Stimulated activated naive CD8-positive, alpha-beta T cell treated with anti-CD3 and anti-CD28 coated beads, Interleukin-15, Interleukin-2, amounts not matched to agents 100 ng/mL and 50 ng/mL, for 24 hours (primary cell): ENCODE results near the gene SCUBE1.
"Not testable (repeated sequence)": the region's sequence is repeated elsewhere in the genome, so short reads cannot be mapped to it uniquely, and the experiment has no call there.

ENCODE experiments used
- H3K27ac Mint-ChIP-seq: one replicate; pipeline ENCODE4 v1.8.0; 2021; ENCODE audit warnings: mild to moderate bottlenecking, mixed read lengths
- H3K27me3 Mint-ChIP-seq: one replicate; pipeline ENCODE4 v1.8.0; 2021; ENCODE audit warnings: mixed read lengths
- H3K36me3 Mint-ChIP-seq: one replicate; pipeline ENCODE4 v1.8.0; 2021; ENCODE audit warnings: low read depth, mixed read lengths
- H3K4me1 Mint-ChIP-seq: one replicate; pipeline ENCODE4 v1.8.0; 2021; ENCODE audit warnings: low read depth, mixed read lengths
- H3K4me3 Mint-ChIP-seq: one replicate; pipeline ENCODE4 v1.8.0; 2021; ENCODE audit warnings: mild to moderate bottlenecking, mixed read lengths
- H3K9me3 Mint-ChIP-seq: one replicate; pipeline ENCODE4 v1.8.0; 2021; ENCODE audit warnings: mixed read lengths

The SCUBE1 gene

GRCh38 chr22:43375951-43376455, 32.8 kb upstream of the SCUBE1 start:
- H3K4me1 Mint-ChIP-seq, result peaks cover 23% of the 10 kb centered on the region
- H3K27me3 Mint-ChIP-seq, result peaks cover 54% of the 10 kb centered on the region
- H3K4me3 Mint-ChIP-seq, result no peak overlapping the region
- H3K36me3 Mint-ChIP-seq, result no peaks in the 10 kb centered on the region
- peak overlapping the region; percentile 20 for H3K27ac Mint-ChIP-seq
- no peaks in the 10 kb centered on the region for H3K9me3 Mint-ChIP-seq

GRCh38 chr22:43370036-43370435, 26.9 kb upstream of the SCUBE1 start:
- Mint-ChIP-seq H3K4me1 (no peaks in the 10 kb centered on the region), H3K36me3 (no peaks in the 10 kb centered on the region), H3K9me3 (no peaks in the 10 kb centered on the region), H3K27ac (no peak overlapping the region), H3K4me3 (no peak overlapping the region), H3K27me3 (peaks cover 54% of the 10 kb centered on the region)

- Mint-ChIP-seq H3K9me3 (no peaks in the 10 kb centered on the region), H3K27me3 (peaks cover 33% of the 10 kb centered on the region), H3K36me3 (no peaks in the 10 kb centered on the region), H3K4me3 (no peak overlapping the region), H3K4me1 (no peaks in the 10 kb centered on the region), H3K27ac (no peak overlapping the region)
Measured at GRCh38 chr22:43365715-43366440, 22.7 kb upstream of the SCUBE1 start.

GRCh38 chr22:43364169-43364435, 20.9 kb upstream of the SCUBE1 start:
- no peaks in the 10 kb centered on the region for H3K36me3 Mint-ChIP-seq
- peaks cover 15% of the 10 kb centered on the region for H3K27me3 Mint-ChIP-seq
- H3K9me3 Mint-ChIP-seq, result no peaks in the 10 kb centered on the region
- no peak overlapping the region for H3K4me3 Mint-ChIP-seq
- H3K27ac Mint-ChIP-seq, result no peak overlapping the region
- H3K4me1 Mint-ChIP-seq, result no peaks in the 10 kb centered on the region

- no peaks in the 10 kb centered on the region for H3K9me3 Mint-ChIP-seq
- H3K36me3 Mint-ChIP-seq, result no peaks in the 10 kb centered on the region
- H3K27ac Mint-ChIP-seq, result no peak overlapping the region
- no peaks in the 10 kb centered on the region for H3K4me1 Mint-ChIP-seq
- no peak overlapping the region for H3K4me3 Mint-ChIP-seq
- peaks cover 14% of the 10 kb centered on the region for H3K27me3 Mint-ChIP-seq
Measured at GRCh38 chr22:43363315-43364168, 20.4 kb upstream of the SCUBE1 start.

GRCh38 chr22:43360576-43360975, 17.4 kb upstream of the SCUBE1 start:
- Mint-ChIP-seq H3K27me3 (peaks cover 4% of the 10 kb centered on the region), H3K4me1 (no peaks in the 10 kb centered on the region), H3K4me3 (no peak overlapping the region), H3K36me3 (no peaks in the 10 kb centered on the region), H3K27ac (no peak overlapping the region), H3K9me3 (no peaks in the 10 kb centered on the region)

- Mint-ChIP-seq H3K36me3 (no peaks in the 10 kb centered on the region), H3K4me1 (no peaks in the 10 kb centered on the region), H3K9me3 (no peaks in the 10 kb centered on the region), H3K27ac (no peak overlapping the region), H3K27me3 (peaks cover 10% of the 10 kb centered on the region), H3K4me3 (no peak overlapping the region)
Measured at GRCh38 chr22:43356881-43357280, 13.7 kb upstream of the SCUBE1 start.

- H3K4me1 Mint-ChIP-seq, H3K4me3 Mint-ChIP-seq, H3K27ac Mint-ChIP-seq, H3K9me3 Mint-ChIP-seq, H3K36me3 Mint-ChIP-seq: not testable (repeated sequence)
- peaks cover 13% of the 10 kb centered on the region for H3K27me3 Mint-ChIP-seq
Measured at GRCh38 chr22:43355688-43356087, 12.5 kb upstream of the SCUBE1 start.

- H3K36me3 Mint-ChIP-seq, result no peaks in the 10 kb centered on the region
- H3K27ac Mint-ChIP-seq, result no peak overlapping the region
- no peak overlapping the region for H3K4me3 Mint-ChIP-seq
- H3K9me3 Mint-ChIP-seq, result no peaks in the 10 kb centered on the region
- peaks cover 30% of the 10 kb centered on the region for H3K27me3 Mint-ChIP-seq
- H3K4me1 Mint-ChIP-seq, result no peaks in the 10 kb centered on the region
Measured at GRCh38 chr22:43351966-43352345, 8.8 kb upstream of the SCUBE1 start.

GRCh38 chr22:43349636-43350035, 6.5 kb upstream of the SCUBE1 start:
- Mint-ChIP-seq H3K36me3 (no peaks in the 10 kb centered on the region), H3K27ac (peak overlapping the region; percentile 2), H3K27me3 (peaks cover 39% of the 10 kb centered on the region), H3K4me3 (no peak overlapping the region), H3K4me1 (peaks cover 3% of the 10 kb centered on the region), H3K9me3 (no peaks in the 10 kb centered on the region)

- Mint-ChIP-seq H3K27ac (no peak overlapping the region), H3K4me3 (no peak overlapping the region), H3K27me3 (peaks cover 53% of the 10 kb centered on the region), H3K9me3 (no peaks in the 10 kb centered on the region), H3K4me1 (peaks cover 7% of the 10 kb centered on the region), H3K36me3 (no peaks in the 10 kb centered on the region)
Measured at GRCh38 chr22:43346521-43346929, 3.4 kb upstream of the SCUBE1 start.

GRCh38 chr22:43345761-43346301, 2.7 kb upstream of the SCUBE1 start:
- Mint-ChIP-seq H3K27me3 (peaks cover 57% of the 10 kb centered on the region), H3K4me3 (no peak overlapping the region), H3K36me3 (no peaks in the 10 kb centered on the region), H3K27ac (no peak overlapping the region), H3K9me3 (no peaks in the 10 kb centered on the region), H3K4me1 (peaks cover 7% of the 10 kb centered on the region)

GRCh38 chr22:43345356-43345755, 2.2 kb upstream of the SCUBE1 start:
- Mint-ChIP-seq H3K27ac (no peak overlapping the region), H3K27me3 (peaks cover 59% of the 10 kb centered on the region), H3K9me3 (no peaks in the 10 kb centered on the region), H3K4me1 (peaks cover 7% of the 10 kb centered on the region), H3K4me3 (no peak overlapping the region), H3K36me3 (no peaks in the 10 kb centered on the region)

- Mint-ChIP-seq H3K27me3 (peaks cover 56% of the 10 kb centered on the region), H3K4me3 (peak overlapping the region; percentile 18), H3K27ac (no peak overlapping the region), H3K9me3 (no peaks in the 10 kb centered on the region), H3K4me1 (peaks cover 7% of the 10 kb centered on the region), H3K36me3 (no peaks in the 10 kb centered on the region)
Measured at GRCh38 chr22:43344520-43344787, 1.3 kb upstream of the SCUBE1 start.

- peaks cover 7% of the 10 kb centered on the region for H3K4me1 Mint-ChIP-seq
- H3K27ac Mint-ChIP-seq, result no peak overlapping the region
- no peaks in the 10 kb centered on the region for H3K36me3 Mint-ChIP-seq
- peak overlapping the region; percentile 18 for H3K4me3 Mint-ChIP-seq
- H3K27me3 Mint-ChIP-seq, result peaks cover 55% of the 10 kb centered on the region
- no peaks in the 10 kb centered on the region for H3K9me3 Mint-ChIP-seq
Measured at GRCh38 chr22:43343670-43344519, 723 bp upstream of the SCUBE1 start.
